ENCODE data around the gene ST6GAL1.
"Not testable (repeated sequence)": the region's sequence is repeated elsewhere in the genome, so short reads cannot be mapped to it uniquely, and the experiment has no call there.

Gene ST6GAL1

DNA sequence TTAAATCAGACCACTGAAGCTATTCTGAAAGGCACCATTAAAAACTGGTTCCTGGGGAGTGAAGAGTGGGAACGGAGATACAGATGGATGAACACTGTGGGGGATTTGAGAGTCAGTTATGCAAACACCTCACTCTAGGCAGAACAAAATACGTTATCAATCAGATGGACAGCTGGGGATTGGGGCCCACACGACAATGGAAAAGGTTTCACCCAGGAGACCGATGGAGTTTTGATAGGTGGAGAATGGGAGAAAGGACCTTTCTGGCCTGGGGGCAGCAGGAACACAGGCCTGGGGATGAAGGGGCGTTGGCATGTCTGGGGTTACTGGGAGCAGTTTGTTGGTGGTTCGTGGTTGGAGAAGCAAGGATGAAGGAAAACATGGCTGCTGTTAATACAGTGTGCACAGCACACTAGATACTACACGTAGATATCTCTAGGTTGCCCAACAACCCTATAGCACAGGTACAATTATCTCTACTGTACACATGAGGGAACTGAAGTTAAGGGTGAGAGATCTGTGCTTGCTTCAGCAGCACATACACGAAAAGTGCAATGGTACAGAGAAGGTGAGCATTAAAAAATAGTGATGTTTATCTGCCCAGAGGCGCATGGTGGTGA, 16.5 kb downstream of the ST6GAL1 start:
- DNase-seq, result no peak

GRCh38 chr3:186949281-186949982, 19.1 kb downstream of the ST6GAL1 start:
- no peak for DNase-seq

DNA sequence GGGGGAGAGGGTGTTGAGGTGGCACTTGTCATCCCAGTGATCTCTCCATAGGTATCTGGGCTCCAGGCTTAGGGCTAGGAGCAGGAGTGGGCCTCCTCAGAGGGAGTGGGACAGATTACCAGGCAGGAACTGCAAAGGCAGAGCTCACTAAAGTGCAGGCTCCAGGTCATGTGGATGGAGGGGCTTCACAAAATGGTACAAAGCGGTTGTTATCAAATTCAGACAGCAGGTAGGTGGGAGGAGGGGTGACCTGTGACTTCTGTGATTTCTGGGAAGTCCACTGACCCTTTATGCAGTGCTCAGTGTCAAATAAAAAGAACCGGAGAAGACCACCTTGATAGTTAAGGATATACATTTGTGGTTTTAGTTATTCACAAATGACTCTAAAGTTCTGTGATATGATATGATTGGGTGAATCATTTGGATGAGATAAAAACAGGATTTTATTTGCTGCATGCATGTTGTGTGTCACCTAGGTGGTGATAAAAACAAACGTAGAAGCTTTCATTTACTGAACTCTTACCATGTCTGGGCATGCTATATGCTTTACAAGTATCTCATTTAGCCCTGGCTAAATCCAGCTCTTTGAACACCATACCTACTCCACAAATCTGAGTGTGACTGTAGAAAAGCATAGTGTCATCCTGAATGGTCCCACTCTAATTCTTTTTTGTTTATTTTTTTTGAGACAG, 20.2 kb downstream of the ST6GAL1 start:
- DNase-seq, result no peak

DNA sequence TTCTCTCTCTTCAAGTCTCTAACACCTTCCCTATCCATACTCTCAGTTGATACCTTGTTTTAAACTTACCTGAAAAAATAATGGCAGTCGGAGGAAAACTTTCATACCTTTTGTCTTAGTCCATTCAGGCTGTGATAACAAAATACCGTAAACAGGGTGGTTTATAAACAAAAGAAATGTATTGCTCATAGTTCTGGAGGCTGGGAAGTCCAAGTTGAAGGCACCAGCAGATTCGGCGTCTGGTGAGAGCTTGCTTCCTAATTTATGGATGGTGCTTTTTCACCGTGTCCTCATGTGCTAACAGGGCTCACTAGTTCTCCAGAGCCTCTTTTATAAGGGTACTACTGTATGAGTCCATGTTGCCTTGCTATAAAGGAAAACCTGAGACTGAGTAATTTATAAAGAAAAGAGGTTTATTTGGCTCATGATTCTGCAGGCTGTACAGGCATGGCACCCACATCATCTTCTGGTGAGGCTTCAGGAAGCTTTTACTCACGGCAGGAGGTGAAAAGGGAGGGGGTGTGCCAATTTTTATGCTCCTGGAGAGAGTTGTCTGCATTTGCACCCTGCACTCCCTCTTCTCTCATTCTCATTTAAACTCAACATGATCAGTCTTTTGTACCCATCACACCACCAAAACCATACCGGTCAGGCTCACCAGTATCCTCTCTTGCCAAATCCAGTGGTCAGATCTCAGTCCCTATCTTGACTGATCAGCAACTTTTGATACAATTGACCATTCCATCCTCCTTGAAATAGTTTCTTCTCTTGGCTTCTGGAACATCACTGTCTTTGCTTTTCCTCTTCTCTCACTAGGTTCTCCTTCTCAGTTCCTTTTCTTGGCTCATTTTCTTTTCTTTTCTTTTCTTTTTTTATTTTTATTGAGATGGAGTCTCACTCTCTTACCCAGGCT, 21.6 kb downstream of the ST6GAL1 start:
- no peak for DNase-seq

- no peak for DNase-seq
Observed at GRCh38 chr3:186953011-186953487, 22.7 kb downstream of the ST6GAL1 start.

DNA sequence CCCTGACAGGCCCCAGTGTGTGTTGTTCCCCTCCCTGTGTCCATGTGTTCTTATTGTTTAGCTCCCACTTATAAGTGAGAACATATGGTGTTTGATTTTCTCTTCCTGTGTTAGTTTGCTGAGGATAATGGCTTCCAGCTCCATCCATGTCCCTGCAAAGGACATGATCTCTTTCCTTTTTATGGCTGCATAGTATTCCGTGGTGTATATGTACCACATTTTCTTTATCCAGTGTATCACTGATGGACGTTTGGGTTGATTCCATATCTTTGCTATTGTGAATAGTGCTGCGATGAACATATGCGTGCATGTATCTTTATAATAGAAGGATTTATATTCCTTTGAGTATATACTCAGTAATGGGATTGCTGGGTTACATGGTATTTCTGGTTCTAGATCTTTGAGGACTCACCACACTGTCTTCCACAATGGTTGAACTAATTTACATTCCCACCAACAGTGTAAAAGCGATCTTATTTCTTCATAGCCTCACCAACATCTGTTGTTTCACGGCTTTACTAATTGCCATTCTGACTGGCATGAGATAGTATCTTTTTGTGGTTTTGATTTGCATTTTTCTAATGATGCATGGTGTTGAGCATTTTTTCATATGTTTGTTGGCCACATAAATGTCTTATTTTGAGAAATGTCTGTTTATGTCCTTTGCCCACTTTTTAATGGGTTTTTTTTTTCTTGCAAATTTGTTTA, 23.8 kb downstream of the ST6GAL1 start:
- DNase-seq, result not testable (repeated sequence)

GRCh38 chr3:186955898-186956696, 25.8 kb downstream of the ST6GAL1 start:
- no peak for DNase-seq

DNA sequence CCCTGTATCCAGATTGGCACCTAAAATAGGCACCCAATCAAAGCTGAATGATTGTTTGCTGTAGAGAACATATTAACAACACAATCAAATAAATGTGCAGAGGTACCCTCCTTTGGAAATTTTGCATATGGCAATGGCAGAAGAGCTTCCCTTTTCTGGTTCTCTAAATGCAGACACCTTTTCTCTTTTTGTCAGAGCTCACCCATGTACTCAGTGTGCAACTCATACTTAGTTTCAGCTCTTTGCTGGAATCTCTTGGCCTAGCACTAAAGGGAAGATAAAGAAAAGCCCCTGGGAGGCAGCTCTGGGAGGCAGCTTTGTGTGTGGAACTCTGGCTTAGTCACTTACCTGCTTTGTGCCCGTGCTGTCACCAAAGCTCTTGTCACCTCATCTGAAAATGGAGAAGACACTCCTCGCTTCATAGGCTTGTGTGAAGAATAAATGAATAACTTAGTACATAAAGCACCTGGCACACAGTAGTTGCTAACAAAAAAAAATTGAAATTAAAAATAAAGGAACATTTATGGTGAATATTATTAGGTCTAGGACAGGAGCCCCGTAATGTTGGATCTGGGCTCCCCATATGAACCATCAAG, 28.8 kb downstream of the ST6GAL1 start:
- DNase-seq, result no peak

GRCh38 chr3:186960347-186960746, 30.0 kb downstream of the ST6GAL1 start:
- no peak for DNase-seq

DNA sequence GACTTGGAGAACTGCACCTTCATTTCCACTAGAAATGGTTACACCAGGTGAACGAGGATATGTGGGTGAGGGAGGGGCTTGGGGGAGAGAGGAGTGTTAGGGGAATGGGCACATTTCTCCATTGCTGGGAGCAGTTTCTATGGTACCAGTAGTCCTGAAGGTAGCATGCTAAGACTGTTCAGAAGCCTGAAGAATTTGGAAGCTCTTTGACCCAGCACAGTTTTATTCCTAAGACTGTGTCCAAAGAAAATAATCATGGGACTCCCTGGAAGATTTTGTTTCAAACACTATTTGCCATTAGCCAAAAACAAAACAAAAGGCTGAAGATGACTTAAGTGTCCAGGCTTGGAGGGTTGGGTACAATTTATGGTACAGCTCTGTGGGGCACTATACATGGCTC, 32.1 kb downstream of the ST6GAL1 start:
- no peak for DNase-seq

- no peak for DNase-seq
Observed at GRCh38 chr3:186963636-186964035, 33.3 kb downstream of the ST6GAL1 start.

- DNase-seq, result no peak
Observed at GRCh38 chr3:186964071-186964470, 33.7 kb downstream of the ST6GAL1 start.

- DNase-seq, result no peak
Observed at GRCh38 chr3:186964616-186965015, 34.3 kb downstream of the ST6GAL1 start.

GRCh38 chr3:186965141-186965879, 35.0 kb downstream of the ST6GAL1 start:
- DNase-seq, result no peak

DNA sequence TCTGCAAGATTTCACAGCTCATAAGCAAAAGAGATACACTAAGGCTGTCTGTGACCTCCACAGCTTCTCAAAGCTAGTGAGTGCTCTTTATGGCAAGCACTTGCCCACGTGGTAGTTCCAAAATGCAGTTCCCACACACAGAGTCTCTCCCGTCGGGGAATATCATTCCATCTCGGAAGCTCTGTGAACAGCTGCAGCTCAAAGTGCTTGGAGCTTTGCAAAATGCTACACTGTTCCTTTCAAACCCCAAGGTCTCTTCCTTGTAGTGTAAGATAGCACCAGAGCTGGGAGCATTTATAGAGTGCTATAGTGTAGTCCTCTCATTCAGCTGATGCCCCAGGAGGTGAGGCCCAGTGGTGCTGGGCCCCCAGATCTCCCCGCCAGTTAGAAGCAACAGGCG, 36.1 kb downstream of the ST6GAL1 start:
- no peak for DNase-seq

DNA sequence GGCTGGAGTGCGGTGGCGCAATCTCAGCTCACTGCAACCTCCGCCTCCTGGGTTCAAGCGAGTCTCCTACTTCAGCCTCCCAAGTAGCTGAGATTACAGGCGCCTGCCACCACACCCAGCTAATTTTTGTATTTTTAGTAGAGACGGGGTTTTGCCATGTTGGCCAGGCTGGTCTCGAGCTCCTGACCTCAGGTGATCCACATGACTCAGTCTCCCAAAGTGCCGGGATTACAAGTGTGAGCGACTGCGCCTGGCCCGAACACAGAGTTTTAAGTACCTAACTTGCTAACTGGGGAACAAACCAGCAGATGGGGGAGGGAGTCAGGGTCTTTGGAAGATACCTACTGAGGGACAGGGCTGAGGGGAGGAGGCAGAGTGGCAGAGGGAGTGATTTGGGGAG, 36.9 kb downstream of the ST6GAL1 start:
- not testable (repeated sequence) for DNase-seq

DNA sequence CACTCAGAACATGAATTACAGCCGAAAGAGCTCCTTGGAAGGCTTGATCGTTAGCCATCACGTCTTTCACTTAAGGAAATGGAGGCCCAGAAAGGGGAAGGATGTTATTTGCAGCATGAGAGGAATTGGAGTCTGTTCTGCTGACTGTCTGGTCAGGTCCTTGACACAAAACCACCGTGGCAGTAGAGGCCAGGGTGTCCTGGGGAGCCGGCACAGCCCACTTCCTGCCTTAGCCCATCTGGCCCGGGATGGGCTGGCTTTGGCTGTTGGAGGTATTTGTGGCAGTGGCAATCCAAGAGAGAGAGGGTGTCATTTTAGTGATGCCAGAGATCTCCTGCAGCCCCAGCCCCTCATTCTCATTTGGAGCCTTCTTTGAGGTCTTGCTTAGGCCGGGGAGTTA, 37.4 kb downstream of the ST6GAL1 start:
- no peak for DNase-seq

DNA sequence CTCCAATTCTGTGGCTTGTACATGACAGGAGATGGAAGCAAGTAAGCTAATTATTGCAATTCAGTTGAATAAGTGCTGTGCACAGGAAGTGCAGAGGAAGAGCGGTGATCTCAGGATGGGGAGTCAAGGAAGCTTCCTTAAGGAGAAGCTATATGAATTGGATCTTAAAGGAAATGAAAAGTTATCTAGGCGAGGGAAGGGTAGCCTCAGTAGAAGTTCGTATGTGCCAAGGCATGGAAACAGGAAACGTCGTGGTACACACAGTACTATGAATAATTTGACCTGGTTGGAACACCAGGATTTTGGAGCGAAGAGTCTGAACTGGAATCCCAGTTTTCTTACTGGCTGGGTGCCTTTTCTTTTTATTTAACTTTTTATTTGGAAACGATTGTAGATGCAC, 39.3 kb downstream of the ST6GAL1 start:
- no peak for DNase-seq

DNA sequence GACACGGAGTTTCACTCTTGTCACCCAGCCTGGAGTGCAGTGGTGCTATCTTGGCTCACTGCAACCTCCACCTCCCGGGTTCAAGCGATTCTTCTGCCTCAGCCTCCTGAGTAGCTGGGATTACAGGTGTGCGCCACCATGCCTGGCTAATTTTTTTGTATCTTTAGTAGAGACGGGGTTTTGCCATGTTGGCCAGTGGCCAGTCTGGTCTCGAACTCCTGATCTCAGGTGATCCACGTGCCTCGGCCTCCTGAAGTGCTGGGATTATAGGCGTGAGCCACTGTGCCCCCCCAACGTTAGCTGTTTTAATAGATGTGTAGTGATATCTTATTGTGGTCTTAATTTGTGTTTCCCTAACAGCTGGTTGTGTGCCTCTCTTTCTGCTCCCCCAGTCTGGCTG, 40.8 kb downstream of the ST6GAL1 start:
- not testable (repeated sequence) for DNase-seq

- DNase-seq, result no peak
Observed at GRCh38 chr3:186971578-186971977, 41.3 kb downstream of the ST6GAL1 start.

Measured in eye (tissue), 1 donor.